Astrocyte of the spinal cord (primary cell): ENCODE measurements around the gene ERICH2.
A peak's percentile ranks its signal among the peaks of the same experiment; 100 is the strongest.

Source experiments
- DNase-seq: peaks from one replicate; pipeline ENCODE4 v3.0.0; 2011; ENCODE audit warnings: low read depth, low spot score
- H3K4me3 ChIP-seq: 2 replicates; pipeline ENCODE4 v1.5.1; 2011; ENCODE audit warnings: low read depth, mild to moderate bottlenecking, low read length, moderate library complexity
- in situ Hi-C: cut with HindIII; loops from 2 replicates; pipeline ENCODE4 v1.10.0; 2017; ENCODE audit warnings: low sequenced_read_pairs
- TF ChIP-seq, protein P1 (sequence below): IDR thresholded peaks from 2 replicates; pipeline ENCODE4 v1.5.1; 2012; ENCODE audit warnings: low read depth, mild to moderate bottlenecking, low read length, inconsistent platforms

Gene ERICH2

DNA sequence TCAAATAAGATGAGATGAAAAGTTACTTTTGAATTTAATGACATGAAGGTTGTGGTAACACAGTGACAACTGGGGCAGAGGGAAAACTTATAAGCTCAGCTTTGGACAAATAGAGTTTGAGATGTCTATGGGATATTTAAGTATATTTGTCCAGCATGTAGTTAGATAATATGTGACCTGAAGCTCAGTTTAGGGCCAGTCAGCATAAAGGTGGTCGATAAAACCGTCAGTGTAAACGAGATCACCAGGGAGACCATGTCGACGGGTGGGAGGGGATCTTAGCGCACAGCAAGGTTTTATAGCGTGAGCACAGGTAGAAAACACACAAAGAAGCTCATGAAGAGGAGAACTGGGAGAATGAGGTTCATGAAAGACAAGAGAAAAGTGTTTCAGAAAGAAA lies 7.4 kb upstream of the ERICH2 start:
- DNase-seq, result no peak
- TF ChIP-seq, protein P1, sequence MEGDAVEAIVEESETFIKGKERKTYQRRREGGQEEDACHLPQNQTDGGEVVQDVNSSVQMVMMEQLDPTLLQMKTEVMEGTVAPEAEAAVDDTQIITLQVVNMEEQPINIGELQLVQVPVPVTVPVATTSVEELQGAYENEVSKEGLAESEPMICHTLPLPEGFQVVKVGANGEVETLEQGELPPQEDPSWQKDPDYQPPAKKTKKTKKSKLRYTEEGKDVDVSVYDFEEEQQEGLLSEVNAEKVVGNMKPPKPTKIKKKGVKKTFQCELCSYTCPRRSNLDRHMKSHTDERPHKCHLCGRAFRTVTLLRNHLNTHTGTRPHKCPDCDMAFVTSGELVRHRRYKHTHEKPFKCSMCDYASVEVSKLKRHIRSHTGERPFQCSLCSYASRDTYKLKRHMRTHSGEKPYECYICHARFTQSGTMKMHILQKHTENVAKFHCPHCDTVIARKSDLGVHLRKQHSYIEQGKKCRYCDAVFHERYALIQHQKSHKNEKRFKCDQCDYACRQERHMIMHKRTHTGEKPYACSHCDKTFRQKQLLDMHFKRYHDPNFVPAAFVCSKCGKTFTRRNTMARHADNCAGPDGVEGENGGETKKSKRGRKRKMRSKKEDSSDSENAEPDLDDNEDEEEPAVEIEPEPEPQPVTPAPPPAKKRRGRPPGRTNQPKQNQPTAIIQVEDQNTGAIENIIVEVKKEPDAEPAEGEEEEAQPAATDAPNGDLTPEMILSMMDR, result no peak
- H3K4me3 ChIP-seq, result no peak overlapping the region
- in situ Hi-C loops, result no loop called here

DNA sequence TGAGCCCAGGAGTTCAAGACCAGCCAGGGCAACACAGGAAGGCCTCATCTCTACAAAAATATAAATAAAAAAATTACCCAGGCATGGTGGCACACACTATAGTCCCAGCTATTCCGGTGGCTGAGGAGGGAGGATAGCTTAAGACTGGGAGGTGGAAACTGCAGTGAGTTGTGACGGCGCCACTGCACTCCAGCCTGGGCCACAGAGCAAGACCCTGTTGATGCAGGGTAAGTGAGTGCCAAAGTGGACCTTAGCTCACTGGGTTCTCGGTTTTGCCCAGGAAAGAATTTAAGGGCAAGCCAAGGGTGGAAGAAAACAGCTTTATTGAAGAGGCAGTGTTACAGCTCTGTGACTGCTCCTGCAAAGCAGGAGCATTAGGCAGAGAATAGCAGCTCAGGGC lies 6.9 kb upstream of the ERICH2 start:
- H3K4me3 ChIP-seq, result no peak overlapping the region
- in situ Hi-C loops, result no loop called here
- DNase-seq, result no peak
- TF ChIP-seq, protein P1, result no peak

DNA sequence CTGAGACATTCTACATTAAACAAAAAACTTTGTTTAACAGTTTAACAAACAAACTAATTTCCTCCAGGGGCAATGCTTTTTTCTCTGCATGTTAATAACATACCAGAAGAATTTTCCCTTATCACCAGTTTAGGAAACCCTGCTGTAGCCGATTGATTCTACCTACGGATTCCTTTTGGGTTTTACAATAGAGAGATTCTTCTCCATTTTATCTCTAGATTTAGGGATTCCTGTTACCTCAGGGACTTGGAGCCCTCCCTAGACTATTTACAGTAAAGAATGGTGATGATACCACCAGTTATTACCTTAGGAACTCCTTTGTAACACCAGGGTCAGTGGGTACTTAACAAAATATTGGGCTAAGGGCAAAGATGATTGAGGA lies 5.3 kb upstream of the ERICH2 start:
- in situ Hi-C loops, result no loop called here
- no peak overlapping the region for H3K4me3 ChIP-seq
- TF ChIP-seq, protein P1, result no peak
- DNase-seq, result no peak

DNA sequence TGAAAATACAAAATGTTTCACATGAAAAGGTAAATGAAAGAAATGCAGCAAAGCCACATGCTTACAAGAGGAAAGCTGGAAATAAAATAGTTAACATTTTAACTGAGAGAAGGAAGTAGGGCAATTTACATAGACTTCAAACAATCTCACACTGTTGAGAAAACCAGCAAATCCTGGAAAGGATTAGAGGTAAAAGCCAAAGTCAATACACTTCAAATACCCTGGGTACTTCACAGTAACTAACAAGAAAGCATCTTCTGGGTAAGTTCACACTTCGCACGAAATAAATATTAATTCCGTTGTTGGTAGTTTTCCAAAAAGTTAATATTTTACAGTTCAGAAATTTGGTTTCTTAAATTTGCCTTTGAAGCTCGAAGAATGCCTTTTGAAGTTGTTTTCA lies 3.5 kb upstream of the ERICH2 start:
- no peak for DNase-seq
- TF ChIP-seq, protein P1, result no peak
- in situ Hi-C loops, result no loop called here
- H3K4me3 ChIP-seq, result no peak overlapping the region

DNA sequence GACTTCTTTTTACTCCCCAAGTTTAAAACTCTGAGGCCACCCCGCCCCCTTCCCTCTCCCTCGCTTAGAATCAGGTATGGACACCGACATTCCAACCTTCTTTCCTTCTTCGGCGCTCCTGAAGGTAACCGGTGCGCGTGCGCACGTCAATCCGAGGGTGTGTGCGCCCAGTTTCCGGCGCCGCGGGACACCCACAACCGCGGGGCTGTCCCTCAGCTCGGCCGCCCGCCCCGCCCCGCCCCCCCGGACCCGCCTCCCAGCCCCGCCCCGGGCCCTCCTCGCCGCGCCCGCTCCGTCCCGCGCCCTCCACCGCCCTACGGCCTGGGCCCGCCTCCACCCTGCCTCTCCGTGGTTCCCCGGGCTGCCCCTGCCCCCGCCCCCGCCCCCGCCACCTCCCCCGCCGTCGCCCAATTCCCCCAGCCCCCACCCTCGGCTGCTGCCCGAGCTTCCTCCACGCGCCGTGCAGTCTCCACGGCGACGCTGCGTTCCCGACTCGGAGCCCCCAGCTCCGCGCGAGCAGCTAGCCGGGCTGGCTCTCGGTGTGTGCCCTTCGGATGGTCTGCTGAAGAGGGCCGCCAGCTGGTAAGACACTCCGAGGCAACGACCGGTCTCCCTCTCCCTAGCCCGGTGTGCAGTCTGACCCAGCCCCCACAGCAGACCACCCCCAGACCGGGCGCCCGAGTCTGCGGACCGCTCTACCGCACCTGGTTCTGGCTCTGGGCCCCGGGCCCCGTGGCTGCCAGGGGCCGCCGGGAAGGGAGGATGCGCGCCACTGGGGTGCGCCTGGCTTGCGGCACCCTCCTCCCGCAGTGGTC lies 635 bp downstream of the ERICH2 start:
- peak; percentile 51 for DNase-seq
- peak overlapping the region; percentile 65 for H3K4me3 ChIP-seq
- in situ Hi-C loops, result no loop called here
- TF ChIP-seq, protein P1, result no peak

DNA sequence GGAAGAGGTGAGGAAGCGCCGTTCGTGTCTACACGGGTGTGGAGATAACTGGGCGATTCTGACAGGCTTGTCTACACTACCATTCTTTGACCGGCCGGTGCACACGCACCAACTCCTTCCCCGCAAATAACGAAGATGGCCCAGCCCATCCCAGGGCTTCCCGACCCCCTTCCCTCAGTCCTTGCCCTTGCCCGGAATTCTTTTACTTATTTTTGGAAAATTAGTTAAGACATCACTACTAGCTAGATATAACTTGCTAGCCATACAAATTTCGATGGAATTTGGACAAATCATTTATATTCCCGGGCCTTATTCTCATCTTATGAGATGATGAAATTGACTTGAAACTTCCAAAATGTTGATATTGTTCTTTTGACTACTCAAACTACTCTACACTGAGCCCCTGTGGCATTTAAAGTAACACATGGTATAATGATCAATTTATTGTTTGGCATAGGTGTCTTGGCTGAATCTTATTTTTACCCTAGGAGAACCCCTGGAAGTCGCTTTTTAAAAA lies 1.3 kb downstream of the ERICH2 start:
- DNase-seq, result no peak
- H3K4me3 ChIP-seq, result peak overlapping the region; percentile 48
- TF ChIP-seq, protein P1, result no peak
- in situ Hi-C loops, result no loop called here
